IPS-18c (cell line): Measurements from ENCODE around the gene DSCAM.
"Not testable (repeated sequence)": the region's sequence is repeated elsewhere in the genome, so short reads cannot be mapped to it uniquely, and the experiment has no call there.

Experiments used
- H3K4me3 ChIP-seq: 2 replicates; pipeline ENCODE4 v1.7.0; 2013; ENCODE audit warnings: low read depth, mild to moderate bottlenecking, low read length, moderate library complexity; ENCODE audit not compliant: insufficient read depth
- H3K9me3 ChIP-seq: one replicate; pipeline ENCODE4 v1.6.1; 2013; ENCODE audit warnings: mild to moderate bottlenecking, low read length, moderate library complexity; ENCODE audit not compliant: control insufficient read depth, insufficient read depth

The DSCAM gene

GRCh38 chr21:40208206-40208947 is 638.6 kb downstream of the DSCAM start:
- Histone ChIP-seq H3K4me3 (no peak overlapping the region), H3K9me3 (no peaks in the 10 kb centered on the region)

DNA sequence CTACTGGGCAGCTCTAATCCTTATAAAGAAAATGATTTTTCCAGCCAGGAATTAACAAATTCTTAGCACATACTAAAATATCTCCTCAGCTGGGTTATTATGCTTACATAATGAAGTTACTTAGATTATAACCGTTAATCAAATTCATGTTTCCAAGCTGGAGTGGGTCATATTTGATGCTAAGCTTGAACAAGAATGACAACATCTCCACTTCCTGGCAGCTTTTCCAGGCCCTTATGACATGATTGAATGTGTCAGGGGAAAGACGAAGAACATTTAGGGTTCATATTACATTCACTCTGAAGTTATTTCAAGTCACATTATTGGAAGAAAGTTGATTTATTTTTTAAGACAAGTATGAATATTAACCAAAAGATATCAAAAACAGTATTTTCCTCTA is 646.0 kb downstream of the DSCAM start:
- Histone ChIP-seq H3K9me3 (no peaks in the 10 kb centered on the region), H3K4me3 (no peak overlapping the region)

GRCh38 chr21:40200126-40200525 is 646.8 kb downstream of the DSCAM start:
- no peak overlapping the region for H3K4me3 ChIP-seq
- no peaks in the 10 kb centered on the region for H3K9me3 ChIP-seq

GRCh38 chr21:40194185-40194980 is 652.6 kb downstream of the DSCAM start:
- Histone ChIP-seq H3K4me3 (no peak overlapping the region), H3K9me3 (peaks cover 4% of the 10 kb centered on the region)

- peaks cover 4% of the 10 kb centered on the region for H3K9me3 ChIP-seq
- no peak overlapping the region for H3K4me3 ChIP-seq
Observed at GRCh38 chr21:40191616-40192015, 655.3 kb downstream of the DSCAM start.

DNA sequence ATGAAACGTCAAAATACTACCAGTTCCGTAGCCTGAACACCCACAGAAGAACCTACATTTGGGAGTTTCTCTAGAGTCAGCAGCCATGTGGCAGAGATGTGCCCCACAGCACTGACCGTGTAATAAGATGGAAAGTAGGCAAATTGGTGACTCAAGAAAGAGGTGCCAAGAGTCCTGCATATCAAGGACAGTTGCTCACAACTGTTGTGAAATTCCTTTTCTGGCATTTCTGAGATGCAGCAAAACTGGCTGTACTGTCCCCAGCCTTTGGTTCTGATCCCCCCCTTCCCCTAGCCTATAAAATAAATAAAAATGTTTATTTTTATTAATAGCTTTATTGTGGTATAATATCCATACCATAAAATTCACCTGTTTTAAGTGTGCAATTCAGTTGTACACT is 655.8 kb downstream of the DSCAM start:
- Histone ChIP-seq H3K4me3 (no peak overlapping the region), H3K9me3 (peaks cover 4% of the 10 kb centered on the region)

- no peak overlapping the region for H3K4me3 ChIP-seq
- peaks cover 4% of the 10 kb centered on the region for H3K9me3 ChIP-seq
Observed at GRCh38 chr21:40187946-40188654, 658.9 kb downstream of the DSCAM start.

GRCh38 chr21:40187244-40187643 is 659.7 kb downstream of the DSCAM start:
- H3K9me3 ChIP-seq, result peaks cover 4% of the 10 kb centered on the region
- H3K4me3 ChIP-seq, result no peak overlapping the region

DNA sequence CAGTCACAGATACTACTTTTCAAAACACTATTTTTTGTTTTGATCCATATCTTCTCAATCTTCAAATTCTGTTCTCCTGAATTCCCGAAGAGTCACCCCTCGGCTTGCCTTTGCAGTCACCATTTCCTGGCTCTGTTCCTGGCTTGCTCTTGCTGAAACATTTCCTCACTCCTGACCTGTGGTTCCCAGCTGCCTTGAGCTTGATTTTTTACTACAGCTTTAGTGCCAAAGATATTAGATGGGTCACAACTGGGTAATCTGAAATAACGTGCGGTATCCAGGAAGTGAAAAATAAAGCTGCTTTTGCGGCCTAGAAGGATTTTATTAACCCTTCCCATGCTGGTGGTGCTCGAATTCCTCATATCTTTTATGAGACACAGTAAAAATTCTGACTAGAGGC is 660.9 kb downstream of the DSCAM start:
- no peak overlapping the region for H3K4me3 ChIP-seq
- H3K9me3 ChIP-seq, result peaks cover 2% of the 10 kb centered on the region

DNA sequence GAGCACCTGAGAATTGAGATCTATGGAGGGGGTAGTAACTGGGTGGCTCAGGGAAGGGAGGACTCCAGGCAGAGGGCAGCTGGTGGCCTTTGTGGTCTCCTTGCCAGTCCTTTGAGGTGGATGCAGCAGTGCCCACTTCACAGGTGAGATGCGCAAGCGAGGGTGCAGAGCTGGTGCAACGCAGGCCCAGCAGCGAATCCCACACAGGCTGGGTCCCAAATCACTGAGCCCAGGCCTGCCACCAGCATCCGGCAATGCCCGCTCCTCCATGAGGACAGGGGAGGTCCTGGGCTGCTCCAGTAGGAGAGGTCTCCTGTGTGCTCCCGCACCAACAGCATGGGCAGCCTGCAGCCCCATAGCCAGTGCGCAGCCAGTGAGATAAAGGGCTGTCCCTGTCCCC is 661.8 kb downstream of the DSCAM start:
- Histone ChIP-seq H3K9me3 (no peaks in the 10 kb centered on the region), H3K4me3 (no peak overlapping the region)

DNA sequence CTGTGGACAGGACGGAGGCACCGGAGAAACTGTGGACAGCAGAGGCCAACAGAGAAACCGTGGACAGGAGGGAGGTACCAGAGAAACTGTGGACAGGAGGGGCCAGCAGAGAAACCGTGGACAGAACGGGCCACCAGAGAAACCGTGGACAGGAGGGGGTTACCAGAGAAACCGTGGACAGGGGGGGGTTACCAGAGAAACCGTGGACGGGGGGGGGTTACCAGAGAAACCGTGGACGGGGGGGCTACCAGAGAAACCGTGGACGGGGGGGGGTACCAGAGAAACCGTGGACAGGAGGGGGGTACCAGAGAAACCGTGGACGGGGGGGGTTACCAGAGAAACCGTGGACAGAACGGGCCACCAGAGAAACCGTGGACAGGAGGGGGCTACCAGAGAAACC is 664.5 kb downstream of the DSCAM start:
- H3K4me3 ChIP-seq, result not testable (repeated sequence)

DNA sequence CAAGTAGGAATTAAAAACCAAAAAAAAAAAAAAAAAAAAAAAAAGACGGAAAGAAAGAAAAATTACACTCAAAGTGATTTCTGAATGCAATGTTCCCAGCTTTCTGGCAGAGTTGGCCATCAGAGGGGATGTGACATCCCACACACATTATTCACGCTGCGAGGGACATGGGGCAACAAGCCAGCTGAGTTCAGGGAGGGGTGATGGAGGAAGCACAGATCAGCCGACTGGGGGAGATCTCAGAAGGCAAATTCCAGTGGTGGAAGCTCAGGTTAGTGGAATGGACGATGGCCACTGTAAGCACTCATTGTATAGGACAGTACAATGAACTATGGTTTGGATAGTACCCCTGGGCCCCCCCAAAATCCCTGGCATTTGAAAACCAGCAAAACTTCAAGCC is 667.8 kb downstream of the DSCAM start:
- Histone ChIP-seq H3K9me3 (no peaks in the 10 kb centered on the region), H3K4me3 (no peak overlapping the region)

More for the DNA sequence above, 664.5 kb downstream of the DSCAM start:
- not testable (repeated sequence) for H3K9me3 ChIP-seq

DNA sequence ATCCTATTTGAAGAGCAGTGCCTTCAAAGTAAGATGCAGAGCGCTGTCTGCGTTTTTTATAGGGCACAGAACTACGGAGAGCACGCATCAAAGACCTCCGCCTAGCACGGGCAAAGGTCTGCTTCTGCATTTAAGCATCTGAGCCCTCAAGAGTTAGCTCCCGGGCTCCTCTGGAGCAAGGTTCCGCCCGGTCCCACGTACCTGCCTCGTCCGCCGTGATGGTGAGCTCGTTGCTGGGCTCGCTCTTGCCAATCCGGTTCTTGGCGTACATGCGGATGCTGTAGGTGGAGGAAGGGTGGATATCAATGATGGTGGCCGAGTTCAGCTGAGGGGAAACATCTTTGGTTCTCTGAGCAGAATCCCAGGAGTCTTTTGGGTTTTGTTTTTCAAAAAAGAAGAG is 668.2 kb downstream of the DSCAM start:
- Histone ChIP-seq H3K4me3 (no peak overlapping the region), H3K9me3 (no peaks in the 10 kb centered on the region)

GRCh38 chr21:40177979-40178378 is 669.0 kb downstream of the DSCAM start:
- Histone ChIP-seq H3K4me3 (no peak overlapping the region), H3K9me3 (no peaks in the 10 kb centered on the region)

- H3K9me3 ChIP-seq, result no peaks in the 10 kb centered on the region
- no peak overlapping the region for H3K4me3 ChIP-seq
Observed at GRCh38 chr21:40176724-40177123, 670.2 kb downstream of the DSCAM start.

DNA sequence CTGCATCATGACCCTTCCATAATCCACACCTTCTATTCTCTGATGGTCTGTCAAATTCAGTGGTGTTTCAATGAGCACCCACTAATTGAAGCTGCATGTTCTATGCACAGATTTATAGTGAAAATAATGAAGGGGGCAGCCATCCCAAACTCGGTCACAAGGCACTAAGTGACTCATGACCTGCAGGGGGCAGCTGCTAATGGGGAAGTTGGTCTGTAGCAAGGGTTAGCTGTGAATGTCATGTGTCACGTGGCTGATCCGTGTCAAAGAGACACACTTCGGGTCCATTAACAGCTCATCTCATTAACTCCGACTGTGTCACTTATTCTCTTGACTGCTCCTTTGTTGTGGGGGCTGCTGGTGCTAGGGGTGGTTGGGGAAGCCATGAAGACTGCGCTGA is 673.1 kb downstream of the DSCAM start:
- Histone ChIP-seq H3K4me3 (no peak overlapping the region), H3K9me3 (no peaks in the 10 kb centered on the region)

DNA sequence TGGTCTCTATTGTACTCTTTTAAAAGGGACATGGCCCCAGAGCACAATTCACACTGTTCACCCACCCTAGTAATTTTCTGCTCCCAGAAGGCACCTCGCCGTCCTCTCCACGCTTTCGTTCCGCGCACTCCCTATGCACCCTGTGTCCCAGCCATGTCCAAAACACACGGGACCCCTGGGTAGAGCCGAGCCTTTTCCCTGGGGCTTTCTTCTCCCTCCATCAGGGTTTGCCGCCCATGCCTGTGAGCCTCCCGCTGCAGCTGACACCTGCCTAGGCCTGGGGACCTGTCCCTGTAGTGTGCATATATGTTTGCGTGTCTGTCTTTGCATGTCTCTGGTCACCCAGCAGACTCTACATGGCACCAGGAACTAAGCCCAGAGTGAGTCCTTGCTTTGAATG is 677.0 kb downstream of the DSCAM start:
- H3K4me3 ChIP-seq, result no peak overlapping the region
- no peaks in the 10 kb centered on the region for H3K9me3 ChIP-seq

DNA sequence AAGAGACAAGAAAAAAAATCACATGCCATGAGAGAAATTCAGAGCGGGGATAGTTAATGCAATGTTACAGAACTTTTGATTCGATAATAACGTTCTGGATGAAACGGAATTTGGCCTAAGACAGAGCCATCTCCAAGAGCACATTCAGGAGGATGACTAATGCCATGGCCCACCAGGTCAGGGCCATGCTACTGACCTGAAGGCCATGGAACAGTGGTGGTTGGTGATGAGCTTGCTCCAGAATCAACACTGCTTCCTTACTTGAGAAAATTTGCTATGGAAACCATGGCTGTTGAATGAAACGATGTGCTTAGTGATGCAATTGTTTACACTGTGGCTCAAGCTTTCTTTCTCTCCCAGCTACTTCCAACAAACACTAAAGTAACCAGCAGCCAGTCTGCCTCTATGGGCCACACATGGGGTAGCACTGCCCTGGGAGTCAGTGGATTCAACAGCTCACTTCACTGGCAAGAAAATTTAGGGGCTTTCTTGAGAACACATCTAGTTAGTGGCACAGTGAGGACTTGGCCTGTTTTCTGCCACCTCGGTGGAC is 680.6 kb downstream of the DSCAM start:
- Histone ChIP-seq H3K4me3 (no peak overlapping the region), H3K9me3 (no peaks in the 10 kb centered on the region)
